ENCODE measurements around the gene RING1.

Gene RING1

DNA sequence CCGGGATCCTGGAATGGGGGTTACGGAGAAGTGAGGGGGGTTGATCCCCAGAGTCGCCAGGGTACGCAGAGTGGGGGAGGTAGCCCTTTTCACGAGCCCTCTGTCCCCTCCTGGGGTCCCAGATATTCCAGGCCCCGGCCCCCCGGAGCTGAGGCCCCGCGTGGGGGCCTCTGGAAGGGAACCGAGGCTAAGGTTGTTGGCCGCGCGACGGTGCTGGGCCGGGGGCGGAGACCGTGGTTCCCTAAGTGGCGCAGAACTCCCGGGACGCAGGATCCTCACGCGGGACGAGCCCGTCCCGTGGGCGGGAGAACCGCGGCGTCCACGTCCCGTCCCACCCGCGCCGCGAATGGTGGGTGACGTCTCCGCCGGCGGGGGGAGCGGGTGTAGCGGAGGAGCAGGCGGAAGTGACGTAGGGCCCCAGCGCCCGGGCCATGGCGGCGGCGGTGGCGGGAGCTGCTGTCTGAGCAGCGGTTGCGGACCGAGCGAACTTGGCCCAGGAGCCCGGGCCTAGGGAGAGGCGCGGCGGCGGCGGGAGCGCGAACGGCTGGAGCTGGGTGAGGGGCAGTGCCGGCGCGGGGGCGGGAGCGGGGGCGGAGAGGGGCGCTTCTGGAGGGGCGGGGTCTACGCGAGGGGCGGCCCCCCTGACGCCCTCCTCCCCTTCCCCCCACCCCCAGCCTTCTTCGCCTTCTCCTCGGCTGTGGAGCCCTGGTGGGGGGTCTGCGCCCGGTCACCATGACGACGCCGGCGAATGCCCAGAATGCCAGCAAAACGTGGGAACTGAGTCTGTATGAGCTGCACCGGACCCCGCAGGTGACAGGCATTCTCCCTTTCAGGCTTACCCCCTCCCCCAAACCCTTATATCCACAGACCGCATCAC, at the start of gene RING1:
Gene RING1, plus strand, starts transcription at position 410 of the 877 bp plus-strand sequence. Its CDS starts 323 bp downstream, at position 733.
- DNase-seq, result peak; percentile 89

- DNase-seq, result no peak
Measured at GRCh38 chr6:33160096-33160495, 48.2 kb upstream of the RING1 start.

GRCh38 chr6:33160728-33161344, 47.5 kb upstream of the RING1 start:
- no peak for DNase-seq

DNA sequence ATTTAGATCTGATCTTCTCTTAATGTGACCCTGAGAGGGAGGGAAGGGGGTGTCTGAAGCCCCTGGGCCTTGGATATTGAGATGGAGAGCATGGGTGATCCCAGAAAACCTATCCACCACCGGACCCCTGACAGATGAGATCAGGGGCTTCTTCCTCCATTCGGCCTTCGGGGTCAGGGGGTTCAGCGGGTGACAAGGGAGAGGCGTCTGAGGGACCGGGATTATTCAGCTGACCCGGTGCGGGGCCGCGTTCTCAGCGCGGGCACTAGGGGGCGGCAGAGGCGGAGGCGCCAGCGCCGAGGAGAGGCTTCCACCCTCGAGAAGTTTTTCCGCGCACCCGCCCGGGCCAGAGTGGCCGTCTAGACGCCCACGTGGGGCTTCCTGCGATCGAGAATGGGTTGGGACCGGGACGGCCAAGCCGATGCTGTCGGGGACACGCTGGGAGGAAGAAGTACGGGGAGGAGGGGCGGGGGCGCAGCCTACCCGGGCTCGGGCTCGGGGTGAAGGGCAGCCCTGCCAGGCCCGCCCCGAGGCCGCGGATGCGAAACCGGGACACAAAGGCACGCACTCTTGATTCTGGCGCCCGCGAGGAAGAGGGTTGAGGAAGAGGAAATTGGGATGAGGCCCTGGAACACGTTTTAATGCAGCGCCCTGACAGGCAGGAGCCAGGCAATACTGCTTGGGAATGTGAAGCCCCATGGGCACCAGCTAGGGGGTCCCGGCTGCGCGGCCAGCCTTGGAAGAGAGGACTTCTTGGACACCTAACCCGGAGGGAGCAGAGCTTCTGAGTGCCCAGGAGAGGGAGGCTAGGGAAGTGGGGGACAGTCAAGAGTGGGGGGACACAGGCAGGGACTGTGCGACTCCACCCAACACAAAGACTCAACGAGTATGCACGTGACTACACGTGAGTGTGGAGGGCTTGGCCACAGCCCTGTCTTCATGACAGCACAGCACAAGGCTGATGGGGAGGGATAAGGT, 46.7 kb upstream of the RING1 start:
- DNase-seq, result peak; percentile 86

- DNase-seq, result no peak
Measured at GRCh38 chr6:33163540-33163939, 44.8 kb upstream of the RING1 start.

DNA sequence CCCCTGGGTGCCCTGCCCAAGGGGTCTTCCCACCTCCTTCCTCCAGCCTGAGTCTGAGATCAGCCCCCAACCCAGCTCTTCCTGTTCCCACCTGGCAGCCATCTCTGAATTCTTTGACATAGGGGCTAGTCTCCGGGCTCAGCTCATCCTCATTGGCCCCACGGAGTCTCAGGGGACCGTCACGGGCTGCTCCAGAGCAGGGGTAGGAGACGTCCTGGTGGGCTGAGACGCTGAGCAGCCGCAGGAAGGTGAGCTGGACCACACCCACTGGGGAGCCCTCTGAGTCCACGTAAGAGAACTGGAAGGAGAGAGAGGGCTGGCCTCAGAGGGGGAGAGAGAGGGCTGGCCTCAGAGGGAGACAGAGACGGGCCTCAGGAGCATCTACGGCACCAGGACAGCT, 44.1 kb upstream of the RING1 start:
- no peak for DNase-seq

DNA sequence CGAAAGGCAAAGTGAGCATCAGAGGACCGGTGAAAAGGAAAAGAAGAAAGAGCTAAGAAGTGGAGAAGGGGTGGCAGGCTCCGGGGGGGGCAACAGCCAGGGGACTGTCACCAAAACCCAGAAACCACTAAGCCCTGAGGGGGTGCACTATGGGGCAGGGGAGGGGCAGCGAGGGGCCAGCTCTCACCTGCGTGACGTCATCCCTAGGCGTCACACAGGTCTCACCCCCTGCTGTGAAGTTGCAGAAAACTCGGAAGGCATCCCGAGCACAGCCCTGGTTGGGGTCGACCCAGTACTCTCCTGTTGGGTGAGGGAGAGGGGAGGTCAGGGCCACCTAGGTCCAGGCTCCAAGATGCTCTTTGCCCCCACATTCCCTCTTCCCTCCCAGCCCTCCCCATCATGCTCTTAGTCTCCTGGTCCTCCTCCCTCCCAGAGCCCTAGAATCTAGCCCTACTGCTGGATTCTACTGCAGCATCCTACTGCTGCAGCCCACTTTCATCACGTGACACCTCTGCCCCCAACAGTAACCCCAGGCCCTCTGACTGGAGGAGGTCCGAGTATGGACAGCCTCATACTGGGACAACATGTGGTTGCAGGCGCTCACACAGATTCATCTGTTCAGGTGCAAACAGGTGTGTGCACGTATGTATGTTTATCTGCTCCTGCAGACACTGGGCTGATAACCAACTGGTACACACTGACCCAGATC, 43.5 kb upstream of the RING1 start:
- no peak for DNase-seq

DNA sequence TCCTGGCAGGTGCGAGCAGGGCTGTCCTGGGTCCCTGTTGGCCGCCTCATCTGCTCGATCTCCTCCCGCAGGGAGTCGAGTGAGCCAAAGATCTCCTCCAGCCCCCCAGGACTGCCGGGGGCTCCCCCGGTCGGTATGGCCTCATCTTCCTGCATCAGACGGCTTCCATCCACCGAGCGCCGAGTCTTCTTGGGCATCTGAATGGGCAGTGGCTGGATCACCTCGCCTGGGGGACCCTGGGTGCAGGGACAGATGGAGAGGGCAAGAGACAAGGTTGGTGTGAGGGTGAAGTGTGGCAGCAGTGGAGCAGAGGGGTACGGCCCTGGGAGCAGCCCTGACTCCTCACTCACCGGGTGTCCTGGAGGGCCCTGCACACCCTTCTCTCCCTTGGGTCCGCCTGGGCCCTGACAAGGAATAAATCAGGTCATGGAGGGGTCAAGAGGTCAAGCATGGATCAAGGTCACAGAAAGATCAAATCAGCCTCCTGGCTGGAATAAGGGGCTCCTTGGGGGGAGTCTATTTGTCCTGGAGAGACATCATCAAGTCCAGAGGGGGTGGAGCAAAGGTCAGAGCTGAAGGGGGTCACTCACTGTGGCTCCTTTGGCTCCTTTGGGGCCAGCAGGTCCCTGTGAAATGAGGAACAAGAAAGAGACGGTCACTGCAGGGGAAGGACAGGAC, 42.6 kb upstream of the RING1 start:
- no peak for DNase-seq

- no peak for DNase-seq
Measured at GRCh38 chr6:33166363-33166762, 41.9 kb upstream of the RING1 start.

DNA sequence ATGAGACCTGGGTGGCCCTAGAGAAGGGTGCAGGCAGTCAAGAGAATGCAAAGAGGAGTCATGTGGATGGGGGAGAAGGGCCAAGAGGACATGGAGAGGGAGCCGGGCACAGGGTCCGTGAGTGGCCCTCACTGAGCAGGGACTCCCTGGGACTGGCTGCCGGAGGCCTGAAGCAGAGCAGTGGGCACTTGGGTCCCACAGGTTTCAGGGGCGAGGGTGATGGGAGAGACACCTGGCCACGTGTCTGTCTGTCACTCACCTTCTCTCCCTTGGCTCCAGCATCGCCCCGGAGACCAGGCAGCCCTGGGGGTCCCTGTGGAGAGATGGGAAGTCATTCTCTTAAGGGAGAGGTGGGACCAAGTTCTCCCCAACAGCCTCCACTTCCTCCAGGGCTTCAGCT, 41.5 kb upstream of the RING1 start:
- no peak for DNase-seq

DNA sequence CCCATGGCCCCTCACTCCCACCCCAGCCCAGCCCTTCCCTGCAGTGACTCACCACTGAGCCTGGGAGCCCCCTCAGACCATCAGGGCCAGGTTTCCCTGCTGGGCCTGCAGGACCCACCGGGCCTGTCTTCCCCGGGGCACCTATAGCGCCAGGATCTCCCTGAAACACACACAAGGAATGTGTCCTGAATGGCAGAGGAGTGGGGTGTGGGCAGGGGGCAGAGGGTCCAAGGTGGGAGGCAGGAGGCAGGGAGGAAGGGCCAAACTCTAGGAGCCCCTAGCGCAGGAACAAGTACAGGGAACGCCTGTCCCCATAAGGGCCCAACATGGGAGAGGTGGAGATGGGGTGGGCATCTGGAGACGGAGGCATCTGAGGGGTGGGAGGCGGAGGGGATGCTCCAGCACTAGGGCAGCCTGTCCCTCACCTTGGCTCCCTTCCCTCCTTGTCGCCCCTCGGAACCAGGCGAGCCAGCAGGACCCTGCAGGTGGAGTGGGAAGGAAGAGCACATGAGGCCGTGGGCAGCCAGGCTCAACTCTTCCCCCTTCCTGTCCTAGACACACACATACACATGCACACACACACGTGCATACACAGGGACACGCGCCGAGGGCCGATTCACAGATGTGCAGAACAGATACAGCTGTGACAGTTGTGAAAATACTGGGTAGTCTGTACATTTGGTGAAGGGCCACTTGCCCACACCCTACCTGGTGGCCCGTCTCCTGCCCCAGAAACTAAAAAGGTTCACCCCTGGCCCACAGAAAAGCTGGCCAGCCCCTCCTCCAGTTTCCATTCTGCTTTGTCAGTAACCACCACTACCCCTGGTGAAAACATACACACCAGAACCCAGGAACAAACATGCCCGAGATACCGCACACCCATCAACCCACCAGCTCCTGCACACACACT, 40.7 kb upstream of the RING1 start:
- no peak for DNase-seq

DNA sequence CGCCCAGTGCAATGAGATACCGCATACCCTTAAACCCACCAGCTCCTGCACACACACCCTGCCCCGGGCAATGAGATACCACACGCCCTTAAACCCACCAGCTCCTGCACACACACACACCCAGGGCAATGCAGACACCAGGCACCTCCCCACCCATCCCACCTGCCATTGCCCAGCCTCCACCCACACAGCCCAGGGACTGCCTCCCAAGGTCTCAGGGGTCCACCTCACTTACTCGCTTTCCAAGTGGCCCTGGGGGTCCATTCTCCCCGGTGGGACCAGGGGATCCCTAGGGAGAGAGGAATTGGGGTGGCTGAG, 40.1 kb upstream of the RING1 start:
- no peak for DNase-seq

DNA sequence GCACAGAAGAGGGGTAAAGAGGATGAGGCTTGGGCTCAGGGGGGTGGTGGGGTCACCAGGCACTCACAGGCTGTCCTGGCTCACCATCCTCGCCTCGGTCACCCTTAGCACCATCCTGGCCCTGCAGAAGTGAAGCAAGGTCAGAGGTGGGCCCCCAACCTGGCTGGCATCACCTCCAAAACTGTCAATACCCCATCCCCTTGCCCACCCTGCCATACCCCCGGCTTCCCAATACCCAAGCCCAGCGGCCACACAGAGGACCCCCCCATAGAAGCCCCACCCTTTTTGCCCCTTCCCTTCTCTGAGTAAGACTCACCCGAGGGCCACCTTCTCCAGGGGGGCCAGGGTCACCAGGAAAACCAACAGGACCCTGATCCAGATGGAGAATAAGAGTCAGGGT, 39.7 kb upstream of the RING1 start:
- no peak for DNase-seq

- no peak for DNase-seq
Measured at GRCh38 chr6:33169291-33170175, 38.8 kb upstream of the RING1 start.

DNA sequence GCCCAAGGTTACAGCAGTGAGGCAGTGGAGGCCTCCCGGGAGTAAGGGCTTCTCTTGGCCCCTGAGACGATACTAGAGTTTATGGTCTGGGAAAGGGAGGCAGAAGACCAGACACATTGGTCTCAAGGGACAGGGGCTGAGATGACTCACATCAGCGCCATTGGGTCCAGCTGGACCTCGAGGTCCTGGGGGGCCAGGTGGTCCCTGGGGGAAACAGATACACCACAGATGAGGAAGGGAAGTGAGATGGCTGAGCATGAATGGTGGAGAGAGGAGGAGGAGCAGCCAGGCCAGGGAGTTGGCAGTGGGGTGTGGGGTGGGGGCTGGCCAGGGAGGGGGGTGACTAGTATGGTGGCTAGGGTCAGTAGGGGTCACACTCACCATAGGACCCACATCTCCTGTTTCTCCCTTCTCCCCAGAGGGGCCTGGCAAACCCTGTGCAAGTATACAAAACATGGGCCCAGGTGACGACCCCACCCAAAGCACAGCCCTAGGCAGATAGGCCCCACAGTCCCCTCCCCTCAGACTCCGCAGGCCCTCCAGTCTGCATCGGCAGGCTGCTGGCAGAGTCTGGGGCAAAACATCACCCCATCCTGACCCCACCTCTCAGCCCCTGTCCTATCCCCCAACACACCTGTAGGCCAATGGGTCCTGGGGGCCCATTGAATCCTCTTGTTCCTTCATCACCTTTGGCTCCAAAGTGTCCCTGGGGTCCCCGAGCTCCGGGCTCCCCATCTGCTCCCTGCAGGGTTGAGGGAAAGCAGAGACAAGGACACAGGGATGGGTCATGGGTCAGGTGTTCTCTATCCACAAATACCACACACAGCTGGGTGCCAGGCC, 37.9 kb upstream of the RING1 start:
- no peak for DNase-seq

DNA sequence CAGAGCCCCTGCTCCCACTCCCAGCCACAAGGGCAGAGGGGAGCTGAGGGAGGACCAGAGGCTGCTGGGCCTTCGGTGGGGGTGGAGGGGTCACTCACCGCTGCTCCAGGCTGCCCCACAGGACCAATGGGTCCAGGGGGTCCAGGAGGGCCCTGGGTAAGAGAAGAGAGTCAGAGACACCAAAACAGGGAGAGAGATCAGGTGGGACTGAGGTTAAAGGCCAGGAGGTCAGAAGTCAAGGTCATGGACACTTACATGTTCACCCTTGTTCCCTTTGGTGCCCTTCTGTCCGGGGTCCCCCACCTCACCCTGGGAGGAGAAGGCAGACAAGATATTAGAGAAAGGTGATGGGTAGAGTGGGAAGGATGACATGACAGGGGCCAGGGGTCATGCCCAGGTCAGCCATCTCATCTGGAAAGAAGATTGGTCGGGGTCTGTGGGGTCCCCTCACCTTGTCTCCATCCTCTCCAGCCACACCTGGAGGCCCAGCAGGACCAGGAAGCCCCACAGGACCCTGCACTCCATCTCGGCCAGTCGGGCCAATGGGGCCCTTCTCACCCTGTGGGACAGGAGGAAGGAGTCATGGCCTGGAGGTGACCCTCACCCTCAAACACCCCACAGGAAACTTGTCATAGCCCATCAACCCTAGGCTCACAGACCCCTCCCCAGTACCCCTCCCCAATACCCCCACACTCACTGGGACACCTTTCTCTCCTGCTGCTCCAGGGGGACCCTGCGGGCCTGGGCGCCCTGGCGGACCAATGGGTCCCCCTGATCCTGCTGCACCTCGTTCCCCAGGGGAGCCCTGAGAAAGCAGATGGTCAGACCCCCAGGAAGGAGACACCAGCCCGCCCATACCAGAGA, 37.1 kb upstream of the RING1 start:
- no peak for DNase-seq

- DNase-seq, result no peak
Measured at GRCh38 chr6:33171880-33172687, 36.2 kb upstream of the RING1 start.
